GM18909 (cell line): ENCODE measurements around the gene MRPL1.
A peak's percentile ranks its signal among the peaks of the same experiment; 100 is the strongest.
"Not testable (repeated sequence)": the region's sequence is repeated elsewhere in the genome, so short reads cannot be mapped to it uniquely, and the experiment has no call there.

Source experiments
- ATAC-seq: cut with Tn5 transposase; IDR thresholded peaks from one replicate; pipeline ENCODE4 v1.9.1; 2021; ENCODE audit warnings: mild to moderate bottlenecking; ENCODE audit not compliant: unreplicated experiment, poor library complexity

MRPL1 gene

GRCh38 chr4:77959566-77960338 lies 97.1 kb downstream of the MRPL1 start:
- no peak for ATAC-seq

DNA sequence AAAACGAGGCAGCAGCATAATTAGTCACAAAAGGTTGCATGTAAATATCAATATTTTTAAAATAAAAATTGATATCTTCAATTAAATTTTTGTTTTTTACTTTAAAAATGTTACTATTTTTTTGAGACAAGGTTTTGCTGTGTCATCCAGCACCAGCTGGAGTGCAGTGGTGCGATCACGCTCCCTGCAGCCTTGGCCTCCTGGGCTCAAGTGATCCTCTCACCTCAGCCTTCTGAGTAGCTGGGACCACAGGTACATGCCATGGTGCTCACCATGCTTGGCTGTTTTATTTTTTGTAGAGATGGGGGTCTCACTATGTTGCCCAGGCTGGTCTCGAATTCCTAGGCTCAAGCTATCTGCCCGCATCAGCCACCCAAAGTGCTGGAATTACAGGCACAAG lies 97.7 kb downstream of the MRPL1 start:
- ATAC-seq: no peak

- no peak for ATAC-seq
These were observed 100.4 kb downstream of the MRPL1 start for GRCh38 chr4:77963004-77963403.

GRCh38 chr4:77973657-77974056 lies 111.0 kb downstream of the MRPL1 start:
- not testable (repeated sequence) for ATAC-seq

GRCh38 chr4:77982900-77983540 lies 120.4 kb downstream of the MRPL1 start:
- ATAC-seq: not testable (repeated sequence)

- ATAC-seq: not testable (repeated sequence)
These were observed 121.1 kb downstream of the MRPL1 start for GRCh38 chr4:77983612-77984311.

GRCh38 chr4:77989968-77990367 lies 127.3 kb downstream of the MRPL1 start:
- ATAC-seq: no peak

DNA sequence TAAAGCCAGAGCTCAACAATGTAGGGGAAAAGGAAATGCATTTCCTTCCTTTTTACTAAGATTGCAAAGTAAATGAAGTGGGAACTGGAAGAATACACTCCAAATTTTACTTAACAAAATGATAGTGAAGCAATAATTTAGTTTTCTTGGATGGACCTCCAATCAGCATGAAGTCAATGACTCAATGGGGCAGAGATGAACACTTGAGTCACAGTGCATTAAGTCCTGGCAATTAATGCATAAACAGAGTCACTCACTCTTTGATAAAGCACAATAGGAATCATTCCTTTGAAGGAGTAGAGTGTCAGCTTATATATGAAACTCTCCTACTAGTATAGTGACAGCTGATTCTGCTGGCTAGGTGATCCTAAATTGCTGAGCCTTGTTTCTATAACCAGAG lies 127.8 kb downstream of the MRPL1 start:
- no peak for ATAC-seq

- no peak for ATAC-seq
These were observed 128.3 kb downstream of the MRPL1 start for GRCh38 chr4:77990904-77991358.

DNA sequence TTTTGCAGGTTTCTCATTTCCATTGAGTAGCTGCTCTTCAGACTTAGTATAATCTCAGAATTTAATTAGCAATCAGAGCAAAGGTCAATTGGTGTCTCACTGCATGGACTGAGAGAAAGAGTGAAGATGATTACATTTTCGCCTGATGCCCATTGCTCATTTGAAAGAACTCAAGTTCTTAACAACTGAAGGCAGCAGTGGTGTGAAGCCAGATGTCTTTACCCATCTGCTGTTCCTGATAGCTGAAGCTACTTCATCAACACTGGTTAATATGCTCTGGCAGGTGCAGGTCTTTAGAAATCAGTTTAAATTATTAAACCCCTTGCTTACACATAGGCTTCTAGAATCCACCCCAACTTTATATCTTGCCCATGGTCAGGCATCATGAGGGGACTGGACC lies 130.0 kb downstream of the MRPL1 start:
- no peak for ATAC-seq

DNA sequence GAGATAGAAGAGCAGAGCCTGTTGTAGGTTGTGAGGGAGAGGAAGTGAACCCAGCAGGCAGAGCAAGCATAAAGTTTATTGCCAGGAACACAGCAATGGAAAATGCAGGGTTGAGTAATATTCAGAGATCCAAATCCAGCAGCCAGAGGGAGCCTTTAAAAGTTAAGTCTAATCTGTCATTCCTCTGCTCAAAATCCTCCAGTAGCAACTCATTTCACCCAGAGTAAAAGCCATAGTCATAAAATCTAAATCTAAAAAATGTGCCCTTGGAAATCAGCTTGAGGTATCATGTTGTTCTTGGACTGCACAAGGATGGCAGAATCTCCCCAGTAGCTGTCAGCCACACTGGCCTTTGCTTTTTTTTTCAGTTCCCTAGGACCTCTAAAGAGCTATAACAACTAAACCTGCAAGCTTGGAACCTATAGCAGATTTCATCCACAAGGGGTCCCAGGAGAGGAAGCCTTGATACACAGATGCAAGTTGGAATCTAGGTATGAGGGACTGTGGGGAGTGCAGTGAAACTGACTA lies 131.6 kb downstream of the MRPL1 start:
- ATAC-seq: peak; percentile 78

- ATAC-seq: no peak
These were observed 133.4 kb downstream of the MRPL1 start for GRCh38 chr4:77996076-77996475.

GRCh38 chr4:78001531-78001930 lies 138.9 kb downstream of the MRPL1 start:
- no peak for ATAC-seq

GRCh38 chr4:78002260-78002659 lies 139.6 kb downstream of the MRPL1 start:
- no peak for ATAC-seq
